RWPE2 (cell line): ENCODE measurements around the gene MFSD11.
A peak's percentile ranks its signal among the peaks of the same experiment; 100 is the strongest.

Experiments used
- ATAC-seq: fragments of 200-7000 bp; cut with Tn5 transposase; 3 replicates; pipeline ENCODE4 v1.9.1; 2021; ENCODE audit warnings: low read depth
- DNase-seq: peaks from one replicate; pipeline ENCODE4 v3.0.0-alpha.2; 2020; ENCODE audit warnings: low spot score
- H3K27ac ChIP-seq: fragments of 450-650 bp; 2 replicates; pipeline ENCODE4 v1.5.1; 2017; ENCODE audit warnings: mild to moderate bottlenecking; ENCODE audit not compliant: poor library complexity, severe bottlenecking
- H3K27me3 ChIP-seq: fragments of 250-450 bp; sonication (Bioruptor Pico); 2 replicates; pipeline ENCODE4 v1.5.1; 2021; ENCODE audit warnings: mild to moderate bottlenecking, moderate library complexity; ENCODE audit not compliant: insufficient read depth, poor library complexity, severe bottlenecking
- H3K36me3 ChIP-seq: fragments of 250-450 bp; sonication (Bioruptor Pico); 2 replicates; pipeline ENCODE4 v1.5.1; 2020; ENCODE audit warnings: low read depth, mild to moderate bottlenecking, moderate library complexity
- H3K4me1 ChIP-seq: fragments of 250-450 bp; sonication (Bioruptor Pico); 2 replicates; pipeline ENCODE4 v1.5.1; 2021; ENCODE audit warnings: mild to moderate bottlenecking, moderate library complexity; ENCODE audit not compliant: insufficient read depth, poor library complexity, severe bottlenecking
- H3K4me3 ChIP-seq: fragments of 250-450 bp; sonication (Bioruptor Pico); 2 replicates; pipeline ENCODE4 v1.5.1; 2021; ENCODE audit warnings: mild to moderate bottlenecking, moderate library complexity; ENCODE audit not compliant: severe bottlenecking
- H3K9me3 ChIP-seq: fragments of 250-450 bp; sonication (Bioruptor Pico); 2 replicates; pipeline ENCODE4 v1.5.1; 2021; ENCODE audit warnings: mild to moderate bottlenecking, moderate library complexity; ENCODE audit not compliant: severe bottlenecking
- CTCF ChIP-seq: fragments of 450-650 bp; IDR thresholded peaks from one replicate; pipeline ENCODE4 v1.5.1; 2017; ENCODE audit warnings: mild to moderate bottlenecking, moderate library complexity; ENCODE audit not compliant: poor library complexity, severe bottlenecking

The MFSD11 gene

DNA sequence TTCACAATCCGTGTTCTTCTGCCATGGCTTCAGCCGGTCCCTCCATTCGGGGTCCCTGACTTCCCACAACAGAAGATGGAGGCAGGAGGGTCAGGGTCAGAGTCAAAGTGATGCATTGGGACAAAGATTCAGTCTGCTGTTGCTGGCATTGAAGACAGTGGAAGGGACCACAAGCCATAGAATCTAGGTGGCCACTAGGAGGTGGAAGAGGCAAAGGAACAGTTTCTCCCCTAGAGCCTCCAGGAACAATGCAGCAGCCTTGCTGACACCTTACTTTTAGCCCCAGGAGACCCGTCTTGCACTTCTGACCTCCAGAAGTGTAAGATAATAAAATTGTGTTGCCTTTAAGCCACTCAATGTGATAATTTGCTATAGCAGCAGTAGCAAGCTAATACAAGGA is 55.9 kb downstream of the MFSD11 start:
- ATAC-seq = peak; percentile 65
- Histone ChIP-seq H3K36me3 (no peaks in the 10 kb centered on the region), H3K9me3 (no peaks in the 10 kb centered on the region), H3K27ac (no peak overlapping the region), H3K4me3 (no peak overlapping the region), H3K4me1 (peaks cover 3% of the 10 kb centered on the region), H3K27me3 (no peaks in the 10 kb centered on the region)
- TF ChIP-seq CTCF = peak; percentile 45
- DNase-seq = no peak

DNA sequence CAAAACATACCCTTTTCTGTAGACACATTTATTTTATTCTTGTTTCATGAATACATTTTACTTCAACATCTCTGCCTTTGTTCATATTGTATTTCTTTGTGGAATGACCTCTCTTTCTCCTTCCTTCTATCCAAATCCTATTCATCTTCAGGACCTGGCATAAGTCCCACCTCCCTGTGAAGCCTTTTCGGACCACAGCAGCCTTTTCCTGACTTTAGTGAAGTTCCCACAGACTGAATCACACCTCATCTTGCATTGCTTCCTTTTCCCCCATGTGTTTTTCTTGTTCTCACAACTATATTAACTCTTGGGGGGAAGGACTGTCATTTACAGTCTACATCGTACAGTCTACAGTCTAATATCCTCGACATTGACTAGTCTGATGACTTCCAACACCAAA is 58.2 kb downstream of the MFSD11 start:
- Histone ChIP-seq H3K27me3 (no peaks in the 10 kb centered on the region), H3K27ac (no peak overlapping the region), H3K4me3 (no peak overlapping the region), H3K9me3 (no peaks in the 10 kb centered on the region), H3K36me3 (no peaks in the 10 kb centered on the region), H3K4me1 (peaks cover 3% of the 10 kb centered on the region)
- DNase-seq (no peak), ATAC-seq (no peak)
- TF ChIP-seq CTCF = no peak

- Histone ChIP-seq H3K4me3 (no peak overlapping the region), H3K27ac (no peak overlapping the region), H3K36me3 (no peaks in the 10 kb centered on the region), H3K4me1 (no peaks in the 10 kb centered on the region), H3K27me3 (no peaks in the 10 kb centered on the region), H3K9me3 (no peaks in the 10 kb centered on the region)
- DNase-seq (no peak), ATAC-seq (no peak)
- TF ChIP-seq CTCF = no peak
Observed at GRCh38 chr17:76797241-76797840, 59.4 kb downstream of the MFSD11 start.

DNA sequence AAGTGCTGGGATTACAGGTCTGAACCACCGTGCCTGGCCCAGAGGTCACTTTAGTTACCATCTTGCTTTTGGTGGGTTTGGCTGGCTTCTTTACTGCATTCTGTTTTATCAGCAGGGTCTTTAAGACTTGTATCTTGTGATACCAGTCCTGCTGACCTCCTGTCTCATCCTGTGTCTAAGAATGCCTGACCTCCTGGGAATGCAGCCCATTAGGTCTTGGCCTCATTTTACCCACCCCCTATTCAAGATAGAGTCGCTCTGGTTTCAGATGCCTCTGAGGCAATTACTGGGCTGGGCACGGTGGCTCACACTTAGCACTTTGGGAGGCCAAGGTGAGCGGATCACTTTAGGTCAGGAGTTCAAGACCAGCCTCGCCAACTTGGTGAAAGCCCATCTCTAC is 63.8 kb downstream of the MFSD11 start:
- no peak for ATAC-seq
- Histone ChIP-seq H3K4me1 (no peaks in the 10 kb centered on the region), H3K9me3 (no peaks in the 10 kb centered on the region)

More for the DNA sequence above, 63.8 kb downstream of the MFSD11 start:
- no peaks in the 10 kb centered on the region for H3K36me3 ChIP-seq
- no peak overlapping the region for H3K4me3 ChIP-seq
- DNase-seq = no peak
- H3K27ac ChIP-seq = no peak overlapping the region
- no peak for TF ChIP-seq CTCF
- H3K27me3 ChIP-seq = no peaks in the 10 kb centered on the region
